ENCODE results near the gene CLK2.

Gene CLK2

DNA sequence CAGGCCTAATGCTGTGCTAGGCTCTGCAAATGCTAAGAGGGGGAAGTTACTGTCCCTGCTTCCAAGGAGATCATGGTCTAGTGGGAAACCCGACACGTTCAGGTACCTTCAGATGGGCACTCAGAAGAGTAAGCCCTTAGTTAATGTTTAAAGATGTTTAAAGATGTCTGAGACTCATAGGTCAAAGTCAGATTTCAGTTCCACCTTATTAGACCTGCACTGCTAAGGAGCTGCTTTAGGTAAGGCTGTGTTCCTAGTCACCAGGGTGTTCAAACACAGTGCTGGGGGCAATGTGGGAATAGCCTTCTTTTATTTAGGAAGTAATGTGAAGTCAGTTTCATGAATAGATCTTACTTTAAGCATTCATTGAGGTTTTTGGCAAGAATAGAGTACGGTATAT lies 43.6 kb upstream of the CLK2 start:
- DNase-seq (ENCODE audit: insufficient read length, low spot score) (no peak), FAIRE-seq (no peak)
- TF ChIP-seq POLR2AphosphoS5 (IDR thresholded peaks at IDR 0.05; ENCODE audit: low read depth, low read length): no peak
- no peak for TF ChIP-seq TAF1 (IDR thresholded peaks at IDR 0.05; ENCODE audit: low read depth, low read length)
- TF ChIP-seq POU2F2 (IDR thresholded peaks at IDR 0.05; ENCODE audit: low read depth, low read length): no peak
- TF ChIP-seq SPI1 (IDR thresholded peaks at IDR 0.05; ENCODE audit: low read depth, low read length): no peak
- TF ChIP-seq POLR2A (IDR thresholded peaks at IDR 0.05; ENCODE audit: low read depth, low read length): no peak
- TF ChIP-seq PAX5 (IDR thresholded peaks at IDR 0.05; ENCODE audit: insufficient read depth, low read length, severe bottlenecking): no peak

DNA sequence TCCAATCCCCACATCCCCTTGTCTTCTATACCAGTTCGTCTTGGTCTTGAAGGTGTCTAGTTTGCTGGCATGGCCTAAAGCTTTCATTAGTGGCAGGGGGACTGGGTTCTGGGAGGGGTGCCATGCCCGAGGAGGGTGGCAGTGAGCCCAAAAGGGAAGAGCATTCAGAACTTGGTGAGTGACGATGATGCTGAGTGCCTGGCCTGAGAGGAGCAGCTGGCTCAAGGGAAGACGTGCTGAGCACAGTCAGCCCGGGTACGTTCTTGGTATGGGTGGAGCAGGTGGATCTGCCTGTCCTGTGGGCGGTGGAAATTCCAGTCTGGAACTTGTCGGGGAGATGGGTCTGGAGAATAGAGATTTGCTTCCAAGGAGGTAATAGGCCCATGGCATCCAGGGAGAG lies 40.0 kb upstream of the CLK2 start:
- DNase-seq (ENCODE audit: insufficient read length, low spot score) (no peak), FAIRE-seq (no peak)
- TF ChIP-seq PAX5 (IDR thresholded peaks at IDR 0.05; ENCODE audit: insufficient read depth, low read length, severe bottlenecking) (no peak), TAF1 (IDR thresholded peaks at IDR 0.05; ENCODE audit: low read depth, low read length) (no peak), POLR2AphosphoS5 (IDR thresholded peaks at IDR 0.05; ENCODE audit: low read depth, low read length) (no peak), SPI1 (IDR thresholded peaks at IDR 0.05; ENCODE audit: low read depth, low read length) (no peak), POU2F2 (IDR thresholded peaks at IDR 0.05; ENCODE audit: low read depth, low read length) (no peak), POLR2A (IDR thresholded peaks at IDR 0.05; ENCODE audit: low read depth, low read length) (no peak)

DNA sequence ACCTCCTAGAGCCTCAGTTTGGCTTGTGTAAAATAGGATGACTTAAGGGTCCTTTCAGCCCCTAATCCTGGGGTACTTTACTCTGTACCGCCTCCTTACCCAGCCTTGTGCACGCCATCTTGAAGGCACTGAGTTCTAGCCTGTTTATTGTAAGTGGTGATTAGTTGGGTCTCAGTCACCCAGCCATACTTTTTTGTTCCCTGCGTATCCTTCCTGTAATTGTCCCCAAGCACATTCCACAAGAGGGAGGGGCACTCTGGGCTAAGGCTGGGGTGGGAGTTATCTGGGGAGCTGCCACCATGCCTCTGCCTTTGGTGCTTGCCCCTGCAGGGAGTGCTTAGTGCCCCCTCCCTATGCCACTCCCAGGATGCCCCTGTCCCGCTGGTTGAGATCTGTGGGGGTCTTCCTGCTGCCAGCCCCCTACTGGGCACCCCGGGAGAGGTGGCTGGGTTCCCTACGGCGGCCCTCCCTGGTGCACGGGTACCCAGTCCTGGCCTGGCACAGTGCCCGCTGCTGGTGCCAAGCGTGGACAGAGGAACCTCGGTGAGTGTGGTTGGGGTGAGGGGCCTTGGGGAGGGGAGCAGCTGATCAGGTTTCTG lies 36.2 kb upstream of the CLK2 start:
- no peak for DNase-seq (ENCODE audit: insufficient read length, low spot score)
- TF ChIP-seq SPI1 (IDR thresholded peaks at IDR 0.05; ENCODE audit: low read depth, low read length): no peak
- TF ChIP-seq POU2F2 (IDR thresholded peaks at IDR 0.05; ENCODE audit: low read depth, low read length): no peak
- TF ChIP-seq POLR2A (IDR thresholded peaks at IDR 0.05; ENCODE audit: low read depth, low read length): no peak
- TF ChIP-seq POLR2AphosphoS5 (IDR thresholded peaks at IDR 0.05; ENCODE audit: low read depth, low read length): no peak
- TF ChIP-seq PAX5 (IDR thresholded peaks at IDR 0.05; ENCODE audit: insufficient read depth, low read length, severe bottlenecking): no peak
- no peak for TF ChIP-seq TAF1 (IDR thresholded peaks at IDR 0.05; ENCODE audit: low read depth, low read length)
- FAIRE-seq: no peak

DNA sequence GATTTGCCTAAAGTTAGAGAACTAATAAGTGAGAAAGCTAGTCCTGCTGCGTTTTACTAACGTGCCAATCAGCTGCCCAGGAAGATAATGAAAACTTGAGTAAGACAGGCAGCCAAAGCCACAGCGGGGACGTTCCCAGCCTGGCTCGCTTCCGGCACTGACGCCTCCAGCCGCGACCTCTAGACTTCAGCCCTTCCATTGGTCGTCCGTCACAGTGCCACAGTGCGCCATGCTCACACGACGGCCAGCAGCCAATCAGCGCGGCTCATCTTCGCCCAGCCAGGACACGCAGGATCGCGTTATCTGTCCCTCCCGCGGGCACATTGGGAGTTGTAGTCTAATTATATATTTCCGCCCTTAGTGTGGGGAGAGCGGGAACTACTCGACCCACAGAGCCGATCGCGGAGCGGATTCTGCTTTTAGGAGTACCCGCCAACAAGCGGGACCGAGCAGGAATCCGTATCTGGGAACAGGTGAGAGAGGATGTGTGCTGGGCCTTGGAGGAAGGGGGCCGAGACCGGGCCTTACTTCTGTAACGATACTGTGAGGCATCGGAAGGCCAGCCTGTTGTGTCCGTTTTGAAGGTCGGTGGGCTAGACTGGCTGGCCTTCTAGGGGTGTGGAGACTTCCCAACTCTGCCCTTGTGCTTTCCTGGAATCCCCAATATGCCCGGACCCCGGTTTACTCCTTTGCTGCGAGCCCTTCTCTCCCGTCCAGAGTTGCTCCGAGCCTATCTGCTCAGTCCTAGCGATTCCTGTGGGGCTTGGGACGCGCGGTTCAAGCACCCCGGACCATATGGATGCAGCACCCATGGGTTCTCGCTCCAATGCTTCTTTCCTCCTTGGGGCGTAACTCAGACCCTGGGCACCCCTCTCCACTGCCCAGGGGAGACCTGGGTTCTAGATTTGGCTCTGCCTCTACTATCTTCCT lies 35.5 kb upstream of the CLK2 start, which contains the start of gene FDPS:
FDPS (plus strand) TSS at position 374 of the 930 bp plus-strand sequence. CDS start 924 bp downstream, outside the sequence.
- TF ChIP-seq TAF1 (IDR thresholded peaks at IDR 0.05; ENCODE audit: low read depth, low read length) (peak; percentile 71), POLR2A (IDR thresholded peaks at IDR 0.05; ENCODE audit: low read depth, low read length) (peak; percentile 81), POU2F2 (IDR thresholded peaks at IDR 0.05; ENCODE audit: low read depth, low read length) (no peak)
- FAIRE-seq (peak; percentile 97), DNase-seq (ENCODE audit: insufficient read length, low spot score) (peak; percentile 94)

DNA sequence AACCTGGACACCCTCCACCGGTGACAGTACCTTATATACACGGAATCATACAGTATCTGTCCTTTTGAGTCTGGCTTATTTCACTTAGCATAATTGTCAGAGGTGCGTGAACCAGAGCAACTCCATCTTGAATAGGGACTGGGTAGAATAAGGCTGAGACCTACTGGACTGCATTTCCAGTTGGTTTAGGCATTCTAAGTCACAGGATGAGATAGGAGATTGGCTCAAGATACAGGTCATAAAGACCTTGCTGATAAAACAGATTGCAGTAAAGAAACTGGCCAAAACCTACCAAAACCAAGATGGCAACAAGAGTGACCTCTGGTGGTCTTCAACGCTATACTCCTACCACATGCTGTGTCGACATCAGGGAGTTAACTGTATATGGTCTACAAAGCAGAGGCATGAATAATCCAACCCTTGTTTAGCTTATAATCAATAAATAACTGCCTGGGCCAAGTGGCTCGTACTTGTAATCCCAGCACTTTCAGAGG lies 34.0 kb upstream of the CLK2 start:
- no peak for DNase-seq (ENCODE audit: insufficient read length, low spot score)
- no peak for FAIRE-seq
- TF ChIP-seq PAX5 (IDR thresholded peaks at IDR 0.05; ENCODE audit: insufficient read depth, low read length, severe bottlenecking) (no peak), POLR2AphosphoS5 (IDR thresholded peaks at IDR 0.05; ENCODE audit: low read depth, low read length) (no peak)

DNA sequence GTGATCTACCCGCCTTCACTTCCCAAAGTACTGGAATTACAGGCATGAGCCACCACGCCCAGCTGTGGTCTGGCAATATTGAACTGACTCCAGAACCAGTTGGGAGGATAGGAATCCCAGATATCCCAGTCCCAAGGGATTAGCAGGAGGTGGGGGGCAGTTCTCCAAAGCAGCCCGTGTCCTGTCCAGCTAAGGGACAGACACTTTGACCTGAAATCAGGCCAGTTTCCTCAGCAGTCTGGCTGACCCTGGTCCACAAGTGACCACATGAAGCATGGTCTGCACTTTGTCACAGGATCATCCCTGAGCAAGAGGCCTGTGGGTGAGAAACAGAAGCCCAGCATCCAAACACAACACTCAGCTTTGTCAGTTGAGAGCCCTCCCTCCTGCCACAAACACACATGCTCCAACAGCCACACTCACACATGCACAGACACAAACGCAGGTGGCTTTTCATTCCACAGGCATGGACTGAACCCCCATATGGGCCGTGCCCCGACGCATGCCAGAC lies 32.6 kb upstream of the CLK2 start:
- TF ChIP-seq POLR2A (IDR thresholded peaks at IDR 0.05; ENCODE audit: low read depth, low read length): no peak
- no peak for TF ChIP-seq POLR2AphosphoS5 (IDR thresholded peaks at IDR 0.05; ENCODE audit: low read depth, low read length)
- TF ChIP-seq PAX5 (IDR thresholded peaks at IDR 0.05; ENCODE audit: insufficient read depth, low read length, severe bottlenecking): no peak
- TF ChIP-seq SPI1 (IDR thresholded peaks at IDR 0.05; ENCODE audit: low read depth, low read length): no peak
- TF ChIP-seq POU2F2 (IDR thresholded peaks at IDR 0.05; ENCODE audit: low read depth, low read length): no peak
- no peak for TF ChIP-seq TAF1 (IDR thresholded peaks at IDR 0.05; ENCODE audit: low read depth, low read length)
- DNase-seq (ENCODE audit: insufficient read length, low spot score) (no peak), FAIRE-seq (no peak)

DNA sequence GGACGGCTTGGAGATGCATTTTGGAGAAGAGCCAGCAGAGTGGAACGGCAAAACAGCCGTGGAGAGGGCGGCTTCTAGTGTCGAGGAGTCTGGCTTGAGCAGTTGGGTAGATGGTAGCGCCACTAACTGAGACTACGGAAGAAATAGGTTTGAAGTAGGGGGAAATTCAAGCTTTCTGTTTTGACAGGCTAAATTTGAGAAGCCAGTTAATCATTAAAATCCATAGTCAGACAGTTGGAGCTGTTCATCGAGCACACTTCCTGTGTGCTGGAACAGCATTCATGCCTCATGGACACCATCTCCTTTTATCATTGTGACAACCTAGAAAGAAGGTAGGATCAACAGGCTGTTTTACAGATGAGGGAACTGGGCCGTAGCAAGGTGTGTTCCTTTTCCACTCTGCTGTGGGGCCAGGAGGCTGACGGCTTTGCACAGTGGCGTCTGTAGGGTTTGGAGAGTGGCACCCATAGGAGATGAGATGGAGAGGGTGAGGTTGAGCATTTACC lies 31.3 kb upstream of the CLK2 start:
- no peak for FAIRE-seq
- no peak for DNase-seq (ENCODE audit: insufficient read length, low spot score)
- no peak for TF ChIP-seq POLR2A (IDR thresholded peaks at IDR 0.05; ENCODE audit: low read depth, low read length)
- no peak for TF ChIP-seq POLR2AphosphoS5 (IDR thresholded peaks at IDR 0.05; ENCODE audit: low read depth, low read length)
- TF ChIP-seq PAX5 (IDR thresholded peaks at IDR 0.05; ENCODE audit: insufficient read depth, low read length, severe bottlenecking): no peak
- no peak for TF ChIP-seq TAF1 (IDR thresholded peaks at IDR 0.05; ENCODE audit: low read depth, low read length)
- TF ChIP-seq SPI1 (IDR thresholded peaks at IDR 0.05; ENCODE audit: low read depth, low read length): no peak
- no peak for TF ChIP-seq POU2F2 (IDR thresholded peaks at IDR 0.05; ENCODE audit: low read depth, low read length)

DNA sequence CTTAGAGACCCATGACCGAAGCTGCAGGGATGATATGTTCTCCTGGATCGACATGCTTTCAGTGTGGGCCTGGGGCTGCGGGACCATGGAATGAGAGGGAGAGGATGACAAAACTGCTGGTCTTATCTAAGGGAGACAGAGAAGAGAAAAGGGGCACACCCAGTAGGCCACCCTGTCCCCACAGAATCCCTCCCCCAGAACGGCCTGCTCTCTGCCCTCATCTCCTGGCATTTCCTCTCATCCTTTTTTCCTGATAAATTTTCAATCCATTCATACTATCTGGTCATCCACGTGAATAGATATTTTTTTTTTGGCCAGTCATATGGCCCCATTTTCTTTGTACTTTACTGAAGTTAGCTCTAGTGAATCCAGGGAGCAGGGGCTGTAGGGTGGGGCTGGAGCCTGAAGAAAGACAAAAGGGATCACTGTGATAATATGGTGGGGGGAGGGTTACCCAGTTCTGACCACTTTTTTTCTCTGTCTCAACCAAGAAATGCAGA lies 28.1 kb upstream of the CLK2 start, which contains the start of gene PKLR:
PKLR (minus strand) TSS at position 97 of the 500 bp plus-strand sequence; CDS start at position 54, 43 bp downstream.
- DNase-seq (ENCODE audit: insufficient read length, low spot score) (no peak), FAIRE-seq (no peak)
- TF ChIP-seq POU2F2 (IDR thresholded peaks at IDR 0.05; ENCODE audit: low read depth, low read length) (no peak), SPI1 (IDR thresholded peaks at IDR 0.05; ENCODE audit: low read depth, low read length) (no peak), POLR2AphosphoS5 (IDR thresholded peaks at IDR 0.05; ENCODE audit: low read depth, low read length) (no peak), PAX5 (IDR thresholded peaks at IDR 0.05; ENCODE audit: insufficient read depth, low read length, severe bottlenecking) (no peak), POLR2A (IDR thresholded peaks at IDR 0.05; ENCODE audit: low read depth, low read length) (no peak), TAF1 (IDR thresholded peaks at IDR 0.05; ENCODE audit: low read depth, low read length) (no peak)
